HEK293T (cell line): ENCODE results near the gene MRM2.

Experiments used
- BHLHE40 ChIP-seq: fragments of 450-650 bp; IDR thresholded peaks from 2 replicates; pipeline ENCODE4 v1.6.1; 2016; ENCODE audit warnings: mild to moderate bottlenecking, moderate library complexity, borderline replicate concordance
- CTBP1 ChIP-seq: fragments of 450-650 bp; IDR thresholded peaks from 2 replicates; pipeline ENCODE4 v1.6.1; 2016; ENCODE audit warnings: borderline replicate concordance
- ELF4 ChIP-seq: fragments of 450-650 bp; IDR thresholded peaks from 2 replicates; pipeline ENCODE4 v1.6.1; 2017; ENCODE audit warnings: antibody characterized with exemption
- FOXA1 ChIP-seq: fragments of 450-650 bp; IDR thresholded peaks from 2 replicates; pipeline ENCODE4 v1.6.1; 2016; ENCODE audit warnings: mild to moderate bottlenecking
- FOXK2 ChIP-seq: fragments of 450-650 bp; IDR thresholded peaks from 2 replicates; pipeline ENCODE4 v1.6.1; 2016; ENCODE audit warnings: mild to moderate bottlenecking
- FOXM1 ChIP-seq: fragments of 450-650 bp; IDR thresholded peaks from 2 replicates; pipeline ENCODE4 v1.6.1; 2017; ENCODE audit warnings: mild to moderate bottlenecking, borderline replicate concordance
- HDGF ChIP-seq: fragments of 450-650 bp; IDR thresholded peaks from 2 replicates; pipeline ENCODE4 v1.6.1; 2017; ENCODE audit warnings: antibody characterized with exemption, borderline replicate concordance
- L3MBTL2 ChIP-seq: fragments of 450-650 bp; conservative IDR thresholded peaks from 2 replicates; pipeline ENCODE4 v1.6.1; 2016; ENCODE audit warnings: mild to moderate bottlenecking
- PKNOX1 ChIP-seq: fragments of 450-650 bp; IDR thresholded peaks from 2 replicates; pipeline ENCODE4 v1.6.1; 2016
- SP1 ChIP-seq: fragments of 450-650 bp; IDR thresholded peaks from 2 replicates; pipeline ENCODE4 v1.6.1; 2017
- TARDBP ChIP-seq: fragments of 450-650 bp; IDR thresholded peaks from 2 replicates; pipeline ENCODE4 v1.6.1; 2016

- TF ChIP-seq CTBP1 (no peak), TARDBP (no peak), SP1 (no peak), HDGF (no peak), PKNOX1 (no peak), L3MBTL2 (no peak), FOXA1 (no peak), BHLHE40 (no peak), FOXM1 (no peak), ELF4 (no peak), FOXK2 (no peak)
These were observed 37.9 kb upstream of the MRM2 start for GRCh38 chr7:2279896-2280295.
